NCI-H1930 (cell line): ENCODE data around the gene PPDPF.

Experiments used
- DNase-seq, 2 experiments: peaks; one replicate each; lab custom pipeline; 2025; lab: John Stamatoyannopoulos, UW

Gene PPDPF

DNA sequence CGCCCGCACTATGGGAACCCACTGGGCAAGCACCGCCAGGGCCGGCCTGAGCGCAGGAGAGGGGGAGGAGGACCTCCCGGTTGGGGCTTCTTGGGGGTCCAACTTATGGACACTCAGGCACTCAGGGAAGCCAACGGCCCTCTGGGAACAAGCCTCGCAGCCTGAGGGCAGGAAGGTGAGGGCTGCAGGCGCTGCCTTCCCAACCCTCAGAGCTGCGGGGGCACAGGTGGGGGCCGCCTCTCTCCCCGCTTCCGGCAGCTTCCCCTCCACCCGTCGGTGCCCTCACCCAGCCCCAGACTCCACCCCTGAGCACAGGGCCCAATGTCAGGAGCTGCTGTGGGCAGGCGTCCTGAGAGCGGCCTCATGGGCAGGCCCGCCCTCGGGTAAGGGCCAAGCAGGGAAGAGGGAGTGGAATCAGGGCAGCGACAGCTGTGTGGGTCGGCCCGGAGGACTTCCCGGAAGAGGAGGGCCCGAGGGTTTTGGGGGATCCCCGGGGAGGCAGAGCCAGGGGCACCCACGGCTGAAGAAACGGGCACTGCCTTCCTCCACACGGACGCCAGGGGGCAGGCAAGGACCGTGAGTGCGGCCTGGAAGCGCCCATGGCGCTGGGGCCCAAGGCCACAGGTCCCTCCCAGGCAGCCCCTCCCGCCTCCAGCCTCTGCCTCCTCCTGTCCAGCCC lies 17.1 kb downstream of the PPDPF start:
- DNase-seq = peak; percentile 67 to 78

DNA sequence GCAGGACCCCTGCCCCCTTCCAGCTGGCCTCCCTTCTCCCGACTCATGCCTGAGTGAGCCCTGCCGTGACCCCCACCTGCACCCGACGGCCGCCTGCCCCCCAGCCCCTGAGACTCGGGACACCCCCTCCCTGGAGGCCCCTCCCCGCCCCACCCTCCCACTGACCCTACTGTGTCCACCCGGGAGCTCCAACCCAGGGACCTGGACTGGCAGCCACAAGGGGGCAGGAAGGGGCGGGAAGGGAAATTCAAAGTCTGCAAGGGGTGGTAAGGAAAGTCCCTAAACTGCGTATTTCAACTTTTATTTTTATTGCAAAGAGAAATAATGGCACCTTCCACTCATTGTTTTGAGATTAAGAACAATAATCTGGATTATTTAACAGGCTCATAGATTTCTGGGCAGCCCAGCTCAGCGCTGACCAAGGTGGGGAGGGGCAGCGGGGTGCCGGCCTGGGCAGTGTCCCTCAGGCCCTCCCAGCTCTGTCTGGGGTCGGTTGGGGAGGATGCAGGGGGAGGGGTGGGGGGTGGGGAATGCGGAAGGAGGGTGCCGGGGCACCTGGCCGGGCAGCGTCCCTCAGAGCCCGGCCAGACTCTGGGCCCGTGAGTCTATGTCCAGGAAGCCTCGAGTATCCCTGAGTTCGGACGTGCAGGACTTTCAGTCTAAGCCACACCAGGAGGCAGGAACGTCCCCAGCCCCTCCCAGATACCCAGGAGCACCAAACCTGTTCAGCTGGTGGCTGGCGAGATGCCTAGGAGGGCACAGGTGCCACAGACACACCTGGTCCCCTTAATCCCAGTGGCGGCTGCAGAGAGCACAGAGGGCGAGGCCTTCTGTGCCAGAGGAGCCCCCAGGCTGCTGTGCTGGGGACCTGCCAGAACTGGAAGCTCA lies 17.9 kb downstream of the PPDPF start:
- no peak for DNase-seq

DNA sequence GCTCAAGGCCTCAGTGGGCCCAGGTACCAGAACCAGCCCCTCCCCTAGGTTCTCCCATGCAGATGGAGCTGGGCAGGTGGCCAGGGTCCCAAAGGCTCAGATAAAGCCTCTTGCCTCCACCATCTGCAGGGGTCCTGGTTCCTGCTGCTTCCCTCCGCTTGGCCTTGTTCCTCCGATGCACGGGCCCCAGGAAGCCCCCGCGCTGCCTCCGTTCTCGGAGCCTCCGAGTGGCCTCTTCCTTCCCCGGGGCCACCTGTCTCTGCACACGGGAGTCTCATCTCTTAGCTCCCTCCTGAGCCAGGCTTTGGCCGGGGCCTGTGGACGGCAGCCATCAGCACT lies 18.5 kb downstream of the PPDPF start:
- DNase-seq = no peak

DNA sequence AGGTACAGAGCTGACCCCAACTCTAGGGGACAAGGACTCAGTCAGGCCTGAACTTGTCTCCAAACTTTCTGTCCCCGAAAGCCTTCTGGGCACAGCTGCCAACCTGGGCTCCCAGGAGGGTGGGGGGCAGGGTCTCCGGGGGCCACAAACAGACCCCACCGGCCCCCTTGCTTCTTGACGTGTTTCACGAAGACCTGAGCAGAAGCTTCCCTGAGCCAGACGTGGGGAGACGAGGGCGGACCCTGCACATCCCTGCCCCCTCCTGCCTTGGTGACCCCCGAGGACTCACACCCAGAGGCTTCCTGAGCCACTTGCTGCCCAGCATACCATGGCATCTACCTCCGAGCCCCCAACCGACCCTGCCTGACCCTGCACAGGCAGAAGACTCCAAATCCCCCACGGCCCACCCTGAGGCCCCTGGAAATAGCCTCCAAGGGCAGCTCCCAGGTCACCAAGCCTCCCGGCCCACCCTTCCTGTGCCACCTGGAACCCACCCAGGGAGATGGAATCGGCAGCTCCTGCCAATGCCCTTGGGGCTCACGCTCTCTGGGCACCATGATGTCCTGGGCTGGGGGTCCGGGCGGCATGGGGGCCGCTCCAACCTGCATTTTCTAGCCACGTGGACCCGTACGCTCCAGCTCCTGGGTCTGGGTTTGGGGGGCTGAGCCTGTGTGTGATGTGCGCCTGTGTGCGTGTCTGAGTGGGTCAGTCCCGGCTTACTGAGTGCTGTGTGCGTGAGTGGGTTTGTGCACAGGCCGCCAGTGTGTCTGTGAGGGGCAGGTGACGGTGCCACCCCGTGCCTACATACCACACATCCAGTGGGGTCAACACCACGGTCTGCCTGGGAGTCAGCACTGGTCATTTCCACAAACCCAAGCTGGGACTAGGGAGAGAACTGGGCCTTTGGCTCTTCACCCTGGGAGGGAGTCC lies 19.1 kb downstream of the PPDPF start:
- no peak for DNase-seq

DNA sequence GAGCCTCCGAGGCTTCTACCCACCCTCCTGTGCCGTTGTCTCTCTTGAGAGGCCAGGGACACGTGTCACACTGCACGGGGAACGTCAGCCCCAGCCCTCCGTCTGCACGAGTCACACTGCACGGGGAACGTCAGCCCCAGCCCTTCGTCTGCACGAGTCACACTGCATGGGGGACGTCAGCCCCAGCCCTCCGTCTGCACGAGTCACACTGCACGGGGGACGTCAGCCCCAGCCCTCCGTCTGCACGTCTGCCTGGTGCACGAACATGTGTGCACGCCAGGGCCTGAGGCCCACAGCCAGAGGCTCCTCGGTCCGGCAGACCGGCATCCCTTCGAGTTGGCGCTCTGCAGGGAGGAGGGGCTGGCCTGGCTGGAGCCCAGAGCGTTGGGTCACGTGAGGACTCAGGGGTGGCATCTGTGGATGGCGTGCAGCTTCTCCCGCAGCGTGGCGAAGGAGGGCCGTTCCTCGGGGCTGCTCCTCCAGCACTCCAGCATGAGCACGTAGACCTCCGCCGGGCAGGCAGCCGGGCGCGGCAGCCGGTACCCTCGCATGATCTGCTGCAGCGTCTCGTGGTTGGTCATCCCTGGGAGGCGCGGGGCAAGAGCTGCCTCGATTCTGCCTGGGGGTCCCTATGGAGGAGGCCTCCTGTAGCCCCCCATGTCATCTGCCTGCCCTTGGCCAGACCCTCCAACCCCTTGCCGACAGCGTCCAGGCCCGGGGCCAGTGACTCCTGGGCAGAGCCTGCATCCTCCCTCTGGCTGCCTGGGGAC lies 20.0 kb downstream of the PPDPF start:
- DNase-seq = no peak

DNA sequence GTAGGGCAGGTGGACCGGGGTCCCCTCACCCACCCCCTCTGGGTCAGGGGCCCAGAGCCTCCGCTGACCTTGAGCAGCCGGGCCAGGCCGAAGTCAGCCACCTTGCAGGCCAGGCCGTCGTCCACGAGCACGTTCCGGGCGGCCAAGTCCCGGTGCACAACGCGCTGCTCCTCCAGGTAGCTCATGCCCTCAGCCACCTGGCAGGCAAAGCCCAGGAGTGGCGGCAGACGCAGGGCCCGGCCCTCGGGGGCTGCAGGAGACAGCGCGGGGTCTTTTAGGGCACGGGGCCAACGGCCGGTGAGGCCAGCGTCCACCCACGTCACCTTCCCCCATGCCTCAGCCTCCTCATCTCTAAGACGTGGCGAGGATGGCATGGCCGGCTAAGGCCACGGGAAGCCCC lies 20.8 kb downstream of the PPDPF start:
- DNase-seq = no peak

DNA sequence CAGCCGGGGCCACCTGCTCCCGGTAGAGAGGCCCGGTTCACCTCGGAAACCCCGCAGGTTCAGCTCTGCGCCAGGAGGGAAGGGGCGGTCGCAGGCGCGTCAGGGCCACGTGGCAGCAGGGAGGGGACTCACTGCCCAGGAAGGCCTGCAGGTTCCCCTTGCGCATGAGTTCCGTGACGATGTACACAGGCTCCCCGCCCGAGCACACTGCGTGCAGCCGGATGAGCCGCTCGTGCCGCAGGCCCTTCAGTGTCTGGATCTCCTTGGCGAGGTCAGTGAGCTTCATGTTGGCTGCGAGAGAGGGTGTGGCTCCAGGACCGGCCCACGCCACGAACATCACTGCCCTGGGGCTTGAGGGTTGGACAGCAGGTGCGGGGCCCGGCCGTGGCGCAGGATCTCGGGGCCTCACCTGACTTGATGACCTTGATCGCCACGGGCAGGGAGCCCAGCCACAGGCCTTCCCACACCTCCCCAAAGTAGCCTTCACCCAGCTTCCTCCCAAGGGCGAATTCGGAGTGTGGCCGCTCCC lies 21.5 kb downstream of the PPDPF start:
- no peak for DNase-seq

DNA sequence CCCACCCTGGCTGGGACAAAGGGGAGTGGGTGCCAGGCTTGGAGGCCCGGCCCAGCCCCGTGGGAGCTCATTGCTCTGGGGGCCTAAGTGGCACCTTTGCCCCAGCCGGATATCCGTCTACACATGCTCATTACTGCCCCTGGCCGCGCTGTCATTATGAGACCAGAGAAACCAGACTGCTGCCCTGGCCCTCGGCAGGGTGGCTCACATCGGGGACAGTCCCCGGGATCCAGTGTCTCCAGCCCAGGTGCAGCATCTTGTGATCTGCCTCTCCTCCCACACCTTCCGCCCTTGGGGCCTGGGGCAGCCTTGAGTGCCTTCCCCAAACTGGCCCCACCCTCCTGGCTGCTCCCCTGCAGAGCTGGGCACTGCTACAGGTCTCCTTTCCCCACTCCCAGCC lies 22.1 kb downstream of the PPDPF start:
- DNase-seq = no peak

DNA sequence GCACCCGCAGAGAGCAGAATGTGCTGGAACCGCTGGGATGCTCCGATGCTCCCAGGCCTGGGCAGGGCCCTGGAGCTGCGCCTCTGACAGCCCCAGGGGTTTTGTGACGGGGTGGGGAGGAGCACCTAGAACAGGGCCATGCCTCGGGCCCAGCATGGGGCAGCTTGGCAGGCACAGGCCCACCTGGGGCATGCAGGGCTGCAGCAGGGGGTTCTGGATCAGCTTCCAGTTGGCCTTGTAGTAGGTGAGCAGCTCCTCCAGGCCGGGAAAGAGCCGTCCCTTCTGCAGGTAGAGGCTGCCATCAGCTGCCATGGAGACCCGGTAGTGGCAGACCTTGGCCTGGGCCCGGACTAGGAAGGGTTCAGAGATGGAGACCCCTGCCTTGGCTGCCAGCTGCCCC lies 22.6 kb downstream of the PPDPF start:
- DNase-seq = no peak

DNA sequence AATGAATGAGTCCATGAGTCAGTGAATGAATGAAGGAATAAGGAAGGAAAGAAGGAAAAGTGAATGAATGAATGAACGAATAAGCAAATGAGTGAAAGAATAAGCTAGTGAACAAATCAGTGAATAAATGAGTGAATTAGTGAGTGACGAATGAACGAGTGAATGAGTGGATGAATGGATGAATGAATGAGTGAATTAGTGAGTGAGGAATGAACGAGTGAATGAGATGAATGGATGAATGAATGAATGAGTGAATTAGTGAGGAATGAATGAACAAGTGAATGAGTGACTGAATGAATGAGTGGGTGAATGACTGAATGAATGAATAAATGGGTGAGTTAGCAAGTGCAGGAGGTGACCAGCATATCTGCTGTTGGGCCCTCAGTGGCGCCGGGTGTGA lies 23.2 kb downstream of the PPDPF start:
- no peak for DNase-seq

DNA sequence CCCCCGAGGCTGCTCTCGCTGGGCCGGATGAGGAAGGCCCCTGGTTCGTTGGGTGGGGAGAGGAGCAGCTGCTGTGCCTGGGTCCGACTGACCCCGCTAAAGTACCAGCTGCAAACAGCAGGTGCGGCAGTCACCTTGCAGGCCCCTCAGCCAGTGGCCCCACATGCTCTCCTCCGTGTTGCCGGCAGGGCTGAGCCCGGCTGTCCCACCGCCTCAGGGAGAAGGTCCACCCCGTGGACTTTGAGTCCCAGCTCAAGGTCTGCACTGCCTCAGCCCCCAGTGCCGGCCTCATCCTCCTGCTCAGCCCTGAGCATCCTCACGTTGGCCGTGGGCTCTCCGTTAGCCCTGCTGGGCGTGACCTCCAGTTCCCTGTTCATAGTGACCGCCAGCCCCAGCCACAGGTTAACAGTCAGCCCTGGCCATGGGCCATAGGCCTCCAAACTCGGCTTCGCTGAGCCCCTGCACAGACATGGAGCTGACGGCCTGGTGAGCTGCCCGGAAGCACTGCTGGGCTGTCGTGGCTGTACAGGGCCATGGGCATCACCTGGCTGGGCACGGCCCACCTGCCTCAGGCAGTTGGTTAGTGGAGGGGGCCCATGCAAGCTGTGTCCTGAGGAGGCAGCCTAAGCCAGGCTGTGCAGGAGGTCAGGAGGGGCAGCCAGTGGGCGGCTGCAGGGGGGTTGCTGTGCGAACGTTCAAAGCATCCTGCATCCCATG lies 23.8 kb downstream of the PPDPF start:
- DNase-seq = no peak

DNA sequence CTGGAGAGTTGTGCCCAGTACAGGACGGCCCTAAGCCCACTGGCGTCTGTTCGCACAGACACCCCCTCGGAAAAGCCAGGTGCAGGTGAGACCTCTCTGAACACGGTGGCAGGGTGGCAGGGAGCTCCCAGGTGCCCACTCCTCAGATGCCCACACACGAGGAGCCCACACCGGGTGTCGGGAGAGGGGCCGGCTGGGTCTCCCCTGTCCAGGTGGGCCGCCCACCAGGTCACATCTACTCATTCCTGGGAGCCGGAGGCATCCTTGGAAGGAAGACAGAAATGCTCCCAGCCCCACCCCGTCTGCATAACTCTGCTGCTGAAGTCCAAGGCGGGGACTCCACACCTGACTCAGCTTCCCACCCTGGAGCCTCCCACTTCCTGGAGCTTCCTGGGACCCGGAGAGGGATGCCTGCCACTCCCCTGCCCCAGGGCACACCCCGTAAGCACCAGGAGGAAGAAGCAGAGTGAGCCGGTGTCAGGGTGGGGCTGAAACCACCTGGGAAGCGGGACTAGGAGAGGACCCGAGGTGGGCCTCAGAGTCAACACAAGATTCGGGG lies 24.5 kb downstream of the PPDPF start:
- no peak for DNase-seq

DNA sequence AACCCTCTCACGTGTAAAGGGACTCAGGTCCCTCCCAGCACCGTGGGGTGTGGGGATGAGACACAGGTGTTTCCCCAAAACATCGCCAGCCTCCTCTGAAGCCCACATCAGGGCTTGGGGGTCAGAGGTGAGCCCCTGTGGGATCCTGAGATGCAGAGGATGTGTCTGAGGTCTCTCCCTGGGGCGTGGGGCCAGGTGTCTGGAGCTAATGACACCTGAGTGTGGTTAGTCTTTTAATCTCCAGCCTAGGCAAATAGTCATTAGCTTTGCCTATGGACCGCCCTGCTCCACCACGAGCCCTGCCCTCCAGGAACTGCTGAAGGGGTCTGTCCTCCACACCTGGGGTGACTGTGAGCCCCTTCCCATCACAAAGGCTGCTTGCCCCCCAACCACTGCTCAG lies 25.2 kb downstream of the PPDPF start:
- DNase-seq = no peak

DNA sequence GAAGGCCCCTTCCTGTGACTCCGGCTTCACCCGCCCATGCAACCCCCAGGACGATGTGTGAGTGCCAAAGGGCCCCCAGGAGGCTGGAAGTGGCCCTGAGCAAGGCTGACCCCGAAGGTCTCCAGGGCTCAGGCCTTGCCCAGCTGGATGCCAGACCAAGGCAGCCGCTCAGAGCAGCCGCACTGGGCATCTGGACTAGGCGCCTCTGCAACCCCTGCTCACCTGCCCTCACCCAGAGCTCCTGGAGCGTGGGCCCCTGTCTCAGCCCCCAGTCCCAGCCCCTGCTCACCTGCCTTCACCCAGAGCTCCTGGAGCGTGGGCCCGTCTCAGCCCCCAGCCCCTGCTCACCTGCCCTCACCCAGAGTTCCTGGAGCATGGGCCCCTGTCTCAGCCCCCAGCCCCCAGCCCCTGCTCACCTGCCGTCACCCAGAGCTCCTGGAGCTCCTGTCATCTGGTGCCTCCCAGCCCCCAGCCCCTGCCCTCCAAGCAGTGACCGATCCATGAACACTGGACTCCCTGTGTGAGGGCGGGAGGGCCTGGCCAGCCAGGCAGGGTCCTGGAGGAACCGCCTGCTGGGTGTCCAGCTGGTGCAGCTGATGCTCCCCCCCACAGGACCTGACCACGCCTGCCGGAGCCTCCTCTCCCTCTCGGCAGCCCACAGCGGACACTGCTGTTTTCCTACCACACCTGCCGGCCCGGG lies 25.8 kb downstream of the PPDPF start:
- no peak for DNase-seq

DNA sequence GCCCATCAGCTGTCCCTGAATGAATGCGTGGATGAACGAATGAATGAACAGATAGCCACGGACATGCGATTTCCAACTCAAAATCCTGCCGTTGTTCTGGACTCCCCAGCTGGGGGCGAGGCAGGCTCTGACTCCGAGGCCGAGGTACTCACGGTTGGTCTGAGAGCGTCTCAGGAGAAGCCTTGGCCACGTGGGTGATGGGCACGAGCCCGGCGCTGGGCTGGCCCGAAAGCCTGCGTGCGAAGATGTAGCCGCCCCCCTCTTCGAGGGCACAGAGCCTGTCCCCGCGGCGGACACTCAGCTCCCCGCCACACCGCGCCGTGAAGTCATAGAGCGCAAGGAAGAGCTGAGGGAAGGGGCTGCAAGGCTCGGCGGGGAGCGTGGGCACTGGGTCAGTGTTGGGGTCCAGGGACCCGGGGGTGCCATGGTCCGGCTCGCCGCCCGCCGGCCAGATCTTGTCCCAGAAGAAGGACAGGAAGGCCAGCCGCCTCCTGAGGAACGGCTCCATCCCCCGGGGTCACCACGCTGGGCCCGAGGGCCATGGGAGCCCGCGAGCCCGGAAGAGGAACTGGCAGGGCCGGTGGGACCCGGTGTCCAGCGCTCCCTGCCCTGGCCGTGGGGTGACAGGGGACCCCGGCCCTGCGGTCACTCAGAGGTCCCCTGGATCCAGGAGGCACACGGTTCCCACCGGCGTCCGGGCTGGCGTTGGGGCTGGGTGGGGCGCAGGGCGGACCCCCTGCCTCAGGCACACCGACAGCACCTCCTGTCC lies 26.6 kb downstream of the PPDPF start:
- no peak for DNase-seq

DNA sequence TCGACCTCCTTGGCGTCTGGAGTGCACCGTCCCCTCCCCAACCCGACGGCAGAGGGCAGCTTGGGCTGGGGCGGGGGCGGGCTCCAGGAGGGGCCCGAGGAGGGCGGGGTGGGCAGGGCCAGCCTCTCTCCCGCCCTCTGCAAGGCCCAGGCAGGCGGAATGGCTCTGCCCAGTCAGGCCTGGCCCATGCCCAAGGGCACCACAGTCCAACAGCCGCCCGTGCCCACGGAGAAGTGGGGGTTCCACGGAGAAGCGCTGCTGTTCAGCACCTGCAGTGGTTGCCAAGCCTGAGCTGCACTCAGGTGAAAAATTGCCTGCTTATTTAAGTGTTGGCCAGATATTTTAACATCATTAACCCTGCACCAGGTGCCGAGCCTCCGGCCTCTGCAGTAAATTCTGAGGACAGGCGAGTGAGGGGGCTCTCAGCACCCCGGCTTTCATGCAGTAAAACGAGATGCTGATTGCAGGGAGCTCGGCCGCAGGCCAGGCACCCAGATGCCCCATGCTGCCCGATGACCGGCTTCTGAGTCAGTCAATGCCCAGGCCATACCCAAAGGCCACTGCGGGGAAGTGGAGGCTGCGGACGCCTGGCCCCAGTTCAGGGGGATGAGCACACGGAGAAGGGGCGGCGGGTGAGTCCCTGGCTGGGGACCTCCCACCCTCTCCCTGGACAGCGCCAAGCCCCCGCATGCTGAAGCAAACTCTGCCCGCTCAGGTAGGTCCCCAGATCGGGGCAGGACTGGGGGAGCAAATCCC lies 27.3 kb downstream of the PPDPF start, which contains the start of gene SRMS:
Gene SRMS (minus strand): TSS at position 25 of the 756 bp plus-strand sequence. CDS start 286 bp downstream, outside the sequence.
- no peak for DNase-seq

DNA sequence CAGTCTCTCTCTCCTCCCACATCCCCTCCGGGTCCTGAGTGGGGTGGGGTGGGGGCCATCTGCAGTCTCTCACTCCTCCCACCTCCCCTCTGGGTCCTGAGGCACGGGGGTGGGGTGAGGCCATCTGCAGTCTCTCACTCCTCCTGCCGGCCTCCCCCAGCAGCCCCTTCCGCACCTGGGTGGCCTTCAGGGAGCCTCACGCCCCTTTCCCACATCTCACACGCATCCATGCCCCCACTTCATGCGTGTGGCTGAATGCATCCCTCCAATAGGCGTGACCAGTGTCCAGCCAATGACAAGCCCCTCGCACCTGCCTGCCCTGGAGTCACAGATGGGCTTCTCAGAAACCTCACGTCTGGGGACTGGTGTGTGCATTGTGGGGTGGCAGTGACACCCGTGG lies 28.0 kb downstream of the PPDPF start:
- no peak for DNase-seq

DNA sequence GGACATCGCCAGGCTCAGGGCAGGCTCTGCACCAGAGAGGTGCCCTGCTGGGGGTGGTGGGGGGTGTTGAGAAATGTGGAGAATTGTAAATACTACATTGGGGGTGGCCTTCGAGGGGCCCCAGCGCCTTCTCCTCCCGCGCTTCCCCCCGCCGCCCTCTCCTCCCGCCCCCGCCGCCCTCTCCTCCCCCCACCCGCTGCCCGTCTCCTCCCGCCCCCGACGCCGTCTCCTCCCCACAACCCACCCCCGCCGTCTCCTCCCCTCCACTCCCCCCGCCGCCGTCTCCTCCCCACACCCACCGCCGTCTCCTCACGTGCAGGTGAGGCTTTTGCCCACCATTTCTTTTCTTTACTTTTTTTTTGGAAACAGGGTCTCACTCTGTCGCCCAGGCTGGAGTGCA lies 28.5 kb downstream of the PPDPF start:
- no peak for DNase-seq
